ENCODE results near the gene TTK. TPM values are rescaled to one million over a fixed set of nuclear protein-coding genes. Genes with fewer than 3 reads are reported as not detected.

Gene TTK
- total RNA-seq, 1 experiment from 2014 or later = 35.5 TPM

DNA sequence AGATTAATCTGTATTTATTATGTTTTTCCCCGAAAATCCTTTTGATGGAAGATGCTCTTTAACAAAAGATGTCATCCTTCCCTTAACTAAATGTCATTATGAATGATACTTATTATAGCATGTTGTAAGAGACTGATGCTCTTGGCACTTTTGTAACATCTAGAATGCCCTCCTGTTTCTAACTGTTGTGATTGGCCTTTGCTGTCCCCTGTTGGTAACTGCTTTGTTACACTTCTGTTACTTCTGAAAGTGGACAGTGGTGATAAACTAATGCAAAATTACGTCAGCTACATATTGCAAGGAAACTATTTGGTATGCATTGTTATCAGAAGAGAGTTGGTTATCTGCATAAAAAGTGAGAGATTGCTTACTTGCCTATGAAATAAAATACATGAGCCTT is 5.8 kb downstream of the TTK start:
- CTCF ChIA-PET = no interaction called here
- BruUV-seq (replicated peaks) = no TSS peak
- peaks cover 77% of the 10 kb centered on the region for H3K36me3 ChIP-seq (ENCODE audit: control insufficient read depth, insufficient read depth, low read length)

DNA sequence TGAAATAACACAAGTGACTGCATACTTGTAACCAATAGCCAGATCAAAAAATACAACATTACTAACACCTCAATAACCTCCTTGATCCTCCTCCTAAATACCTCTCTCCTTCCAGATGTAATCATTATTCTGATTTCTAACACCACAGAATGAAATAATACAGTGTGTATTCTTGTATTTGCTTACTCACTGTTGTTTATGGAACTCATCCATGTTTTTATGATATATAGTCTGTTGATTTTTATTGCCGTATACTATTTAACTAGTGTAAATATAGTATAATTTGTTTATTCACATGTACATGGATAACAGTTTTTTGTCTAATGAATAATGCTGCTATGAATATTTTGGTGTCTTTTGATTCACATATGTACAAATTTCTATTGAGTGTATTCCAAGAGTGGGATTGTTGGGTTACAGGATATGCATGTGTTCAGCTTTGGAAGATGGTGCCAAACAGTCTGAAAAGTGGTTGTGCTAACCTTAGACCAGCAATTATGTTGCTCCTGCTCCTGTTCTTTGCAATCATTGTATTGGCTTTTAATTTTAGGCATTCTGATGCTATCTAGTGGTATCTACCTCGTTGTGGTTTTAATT is 11.5 kb downstream of the TTK start:
- Histone ChIP-seq H3K27ac (ENCODE audit: low read length) (no peak overlapping the region), H3K27me3 (ENCODE audit: control insufficient read depth, insufficient read depth, low read length) (no peaks in the 10 kb centered on the region), H3K36me3 (ENCODE audit: control insufficient read depth, insufficient read depth, low read length) (peaks cover 48% of the 10 kb centered on the region), H3K4me3 (ENCODE audit: low read depth in 2 of 2, low read length in 2 of 2) (no peak overlapping the region), H3K4me1 (ENCODE audit: control insufficient read depth, insufficient read depth, low read length) (peaks cover 3% of the 10 kb centered on the region; the same call in 1 of the 2 replicates), H3K9me3 (ENCODE audit: control insufficient read depth, insufficient read depth, low read depth, low read length) (no peaks in the 10 kb centered on the region)
- ATAC-seq (no peak), DNase-seq (ENCODE audit: low read depth, low spot score) (no peak)
- intact Hi-C loops (cut with micrococcal nuclease; ENCODE audit: unreplicated experiment) = no loop called here
- POLR2A ChIA-PET = no interaction called here
- no TSS peak for BruUV-seq (replicated peaks)
- in situ Hi-C loops (cut with HindIII; ENCODE audit: low pct_unique_long_range_greater_than_20kb, low sequenced_read_pairs) = no loop called here
- TF ChIP-seq, protein P1, sequence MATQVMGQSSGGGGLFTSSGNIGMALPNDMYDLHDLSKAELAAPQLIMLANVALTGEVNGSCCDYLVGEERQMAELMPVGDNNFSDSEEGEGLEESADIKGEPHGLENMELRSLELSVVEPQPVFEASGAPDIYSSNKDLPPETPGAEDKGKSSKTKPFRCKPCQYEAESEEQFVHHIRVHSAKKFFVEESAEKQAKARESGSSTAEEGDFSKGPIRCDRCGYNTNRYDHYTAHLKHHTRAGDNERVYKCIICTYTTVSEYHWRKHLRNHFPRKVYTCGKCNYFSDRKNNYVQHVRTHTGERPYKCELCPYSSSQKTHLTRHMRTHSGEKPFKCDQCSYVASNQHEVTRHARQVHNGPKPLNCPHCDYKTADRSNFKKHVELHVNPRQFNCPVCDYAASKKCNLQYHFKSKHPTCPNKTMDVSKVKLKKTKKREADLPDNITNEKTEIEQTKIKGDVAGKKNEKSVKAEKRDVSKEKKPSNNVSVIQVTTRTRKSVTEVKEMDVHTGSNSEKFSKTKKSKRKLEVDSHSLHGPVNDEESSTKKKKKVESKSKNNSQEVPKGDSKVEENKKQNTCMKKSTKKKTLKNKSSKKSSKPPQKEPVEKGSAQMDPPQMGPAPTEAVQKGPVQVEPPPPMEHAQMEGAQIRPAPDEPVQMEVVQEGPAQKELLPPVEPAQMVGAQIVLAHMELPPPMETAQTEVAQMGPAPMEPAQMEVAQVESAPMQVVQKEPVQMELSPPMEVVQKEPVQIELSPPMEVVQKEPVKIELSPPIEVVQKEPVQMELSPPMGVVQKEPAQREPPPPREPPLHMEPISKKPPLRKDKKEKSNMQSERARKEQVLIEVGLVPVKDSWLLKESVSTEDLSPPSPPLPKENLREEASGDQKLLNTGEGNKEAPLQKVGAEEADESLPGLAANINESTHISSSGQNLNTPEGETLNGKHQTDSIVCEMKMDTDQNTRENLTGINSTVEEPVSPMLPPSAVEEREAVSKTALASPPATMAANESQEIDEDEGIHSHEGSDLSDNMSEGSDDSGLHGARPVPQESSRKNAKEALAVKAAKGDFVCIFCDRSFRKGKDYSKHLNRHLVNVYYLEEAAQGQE (IDR thresholded peaks at IDR 0.05; ENCODE audit: insufficient read depth in 1 of 2, low read depth in 2 of 2, low read length in 1 of 2) = no peak
- TF ChIP-seq POLR2AphosphoS5 (IDR thresholded peaks at IDR 0.05; ENCODE audit: low read depth, low read length) = no peak
- CTCF ChIA-PET = no interaction called here

More for the DNA sequence above, 5.8 kb downstream of the TTK start:
- in situ Hi-C loops (cut with HindIII; ENCODE audit: low pct_unique_long_range_greater_than_20kb, low sequenced_read_pairs) (no loop called here), intact Hi-C loops (cut with micrococcal nuclease; ENCODE audit: unreplicated experiment) (no loop called here)
- Histone ChIP-seq H3K4me1 (ENCODE audit: control insufficient read depth, insufficient read depth, low read length) (peaks cover 9% of the 10 kb centered on the region; the same call in 1 of the 2 replicates), H3K27ac (ENCODE audit: low read length) (no peak overlapping the region), H3K9me3 (ENCODE audit: control insufficient read depth, insufficient read depth, low read depth, low read length) (no peaks in the 10 kb centered on the region), H3K27me3 (ENCODE audit: control insufficient read depth, insufficient read depth, low read length) (no peaks in the 10 kb centered on the region), H3K4me3 (ENCODE audit: low read depth in 2 of 2, low read length in 2 of 2) (no peak overlapping the region)
- POLR2A ChIA-PET = interaction anchor here (0.6 kb wide), 1 partner anchor 262 kb away, joined by 3 read pairs; no protein-coding TSS in a partner anchor
- no peak for DNase-seq (ENCODE audit: low read depth, low spot score)
- ATAC-seq = no peak
- no peak for TF ChIP-seq TCF7L2 (IDR thresholded peaks at IDR 0.05; ENCODE audit: low read depth, low read length)
- TF ChIP-seq, protein P1 (IDR thresholded peaks at IDR 0.05; ENCODE audit: insufficient read depth in 1 of 2, low read depth in 2 of 2, low read length in 1 of 2) = no peak
- TF ChIP-seq, protein P2, sequence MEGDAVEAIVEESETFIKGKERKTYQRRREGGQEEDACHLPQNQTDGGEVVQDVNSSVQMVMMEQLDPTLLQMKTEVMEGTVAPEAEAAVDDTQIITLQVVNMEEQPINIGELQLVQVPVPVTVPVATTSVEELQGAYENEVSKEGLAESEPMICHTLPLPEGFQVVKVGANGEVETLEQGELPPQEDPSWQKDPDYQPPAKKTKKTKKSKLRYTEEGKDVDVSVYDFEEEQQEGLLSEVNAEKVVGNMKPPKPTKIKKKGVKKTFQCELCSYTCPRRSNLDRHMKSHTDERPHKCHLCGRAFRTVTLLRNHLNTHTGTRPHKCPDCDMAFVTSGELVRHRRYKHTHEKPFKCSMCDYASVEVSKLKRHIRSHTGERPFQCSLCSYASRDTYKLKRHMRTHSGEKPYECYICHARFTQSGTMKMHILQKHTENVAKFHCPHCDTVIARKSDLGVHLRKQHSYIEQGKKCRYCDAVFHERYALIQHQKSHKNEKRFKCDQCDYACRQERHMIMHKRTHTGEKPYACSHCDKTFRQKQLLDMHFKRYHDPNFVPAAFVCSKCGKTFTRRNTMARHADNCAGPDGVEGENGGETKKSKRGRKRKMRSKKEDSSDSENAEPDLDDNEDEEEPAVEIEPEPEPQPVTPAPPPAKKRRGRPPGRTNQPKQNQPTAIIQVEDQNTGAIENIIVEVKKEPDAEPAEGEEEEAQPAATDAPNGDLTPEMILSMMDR (IDR thresholded peaks at IDR 0.05) = peak; percentile 11; the same call in 1 of the 2 replicates
- no peak for TF ChIP-seq POLR2AphosphoS5 (IDR thresholded peaks at IDR 0.05; ENCODE audit: low read depth, low read length)
